GM23338 (cell line): ENCODE measurements around the gene SLC52A3. TPM values are rescaled to one million over a fixed set of nuclear protein-coding genes. Genes with fewer than 3 reads are reported as not detected.

Source experiments
- ATAC-seq: fragments of 200-7000 bp; cut with Tn5 transposase; 3 replicates; pipeline ENCODE4 v1.9.1; 2020
- DNase-seq: peaks from one replicate; pipeline ENCODE4 v3.0.0-alpha.2; 2015; ENCODE audit warnings: low spot score
- H2AFZ ChIP-seq: fragments of 200-600 bp; sonication (generic); 2 replicates; pipeline ENCODE4 v1.8.0; 2016; ENCODE audit warnings: antibody characterized with exemption, mild to moderate bottlenecking, moderate library complexity
- H3F3A ChIP-seq: fragments of 200-600 bp; sonication (generic); replicated peaks from 2 replicates; pipeline ENCODE4 v1.8.0; 2017; ENCODE audit warnings: antibody characterized with exemption, mixed run types, low read depth
- H3K27ac ChIP-seq: fragments of 200-600 bp; sonication (generic); 2 replicates; pipeline ENCODE4 v1.6.1; 2016; ENCODE audit warnings: low read depth
- H3K27me3 ChIP-seq: fragments of 200-600 bp; sonication (generic); 2 replicates; pipeline ENCODE4 v1.8.0; 2016; ENCODE audit warnings: mild to moderate bottlenecking, mixed run types, moderate library complexity; ENCODE audit not compliant: insufficient read depth
- H3K36me3 ChIP-seq: fragments of 200-600 bp; sonication (generic); 2 replicates; pipeline ENCODE4 v1.8.0; 2016; ENCODE audit warnings: mild to moderate bottlenecking; ENCODE audit not compliant: insufficient read depth
- H3K4me1 ChIP-seq: fragments of 200-600 bp; sonication (generic); 2 replicates; pipeline ENCODE4 v1.8.0; 2016; ENCODE audit warnings: mild to moderate bottlenecking, moderate library complexity; ENCODE audit not compliant: insufficient read depth
- H3K4me2 ChIP-seq: fragments of 200-600 bp; sonication (generic); 2 replicates; pipeline ENCODE4 v1.7.1; 2017; ENCODE audit warnings: mixed run types
- H3K4me3 ChIP-seq: fragments of 200-600 bp; sonication (generic); 2 replicates; pipeline ENCODE4 v1.6.1; 2016; ENCODE audit warnings: mixed run types
- H3K79me2 ChIP-seq: fragments of 200-600 bp; sonication (generic); replicated peaks from 2 replicates; pipeline ENCODE4 v1.8.0; 2017; ENCODE audit warnings: mild to moderate bottlenecking; ENCODE audit not compliant: insufficient read depth
- H3K9me2 ChIP-seq: fragments of 200-600 bp; sonication (generic); 2 replicates; pipeline ENCODE4 v1.8.0; 2017; ENCODE audit not compliant: insufficient read depth
- H4K20me1 ChIP-seq: fragments of 200-600 bp; sonication (generic); replicated peaks from 2 replicates; pipeline ENCODE4 v1.8.0; 2017; ENCODE audit warnings: mild to moderate bottlenecking; ENCODE audit not compliant: insufficient read depth
- H3K27ac Mint-ChIP-seq: 2 replicates; pipeline ENCODE4 v1.8.0; 2020; ENCODE audit warnings: inconsistent platforms, mild to moderate bottlenecking, moderate library complexity, mixed read lengths
- H3K27me3 Mint-ChIP-seq: 3 replicates; pipeline ENCODE4 v1.8.0; 2022; ENCODE audit warnings: low read depth, mild to moderate bottlenecking, moderate library complexity, mixed read lengths, inconsistent platforms; ENCODE audit not compliant: insufficient read depth, poor library complexity
- H3K36me3 Mint-ChIP-seq: 3 replicates; pipeline ENCODE4 v1.8.0; 2021; ENCODE audit warnings: low read depth, mild to moderate bottlenecking, inconsistent platforms, moderate library complexity, mixed read lengths
- H3K4me1 Mint-ChIP-seq: 3 replicates; pipeline ENCODE4 v1.8.0; 2020; ENCODE audit warnings: mild to moderate bottlenecking, inconsistent platforms, mixed read lengths
- H3K4me3 Mint-ChIP-seq: 3 replicates; pipeline ENCODE4 v1.8.0; 2021; ENCODE audit warnings: moderate library complexity, mild to moderate bottlenecking, inconsistent platforms, mixed read lengths
- H3K9me3 Mint-ChIP-seq: 3 replicates; pipeline ENCODE4 v1.8.0; 2020; ENCODE audit warnings: moderate library complexity, mild to moderate bottlenecking, inconsistent platforms, mixed read lengths
- CREB1 ChIP-seq: fragments of 250-450 bp; sonication (Bioruptor Pico); IDR thresholded peaks from 2 replicates; pipeline ENCODE4 v1.5.0; 2020; ENCODE audit warnings: low read depth, mild to moderate bottlenecking, moderate library complexity
- CTCF ChIP-seq, 2 experiments: fragments of 200-600 bp in 1 of 2; sonication (generic) in 1 of 2; conservative IDR thresholded peaks; 2 replicates each; pipeline versions ENCODE4 v1.5.1 to v1.6.1; 2016 to 2017; ENCODE audit warnings: antibody characterized with exemption in 2 of 2, low read depth in 2 of 2, mild to moderate bottlenecking in 2 of 2, moderate library complexity in 1 of 2
- ETS1 ChIP-seq: IDR thresholded peaks from 2 replicates; pipeline ENCODE4 v1.6.1; 2016; ENCODE audit warnings: antibody characterized with exemption
- EZH2 ChIP-seq: fragments of 200-600 bp; sonication (generic); IDR thresholded peaks from one replicate; pipeline ENCODE4 v1.8.0; 2017; ENCODE audit warnings: antibody characterized with exemption, mild to moderate bottlenecking, low read depth; ENCODE audit not compliant: unreplicated experiment
- EZH2phosphoT487 ChIP-seq: fragments of 200-600 bp; sonication (generic); IDR thresholded peaks from one replicate; pipeline ENCODE4 v1.8.1; 2018; ENCODE audit warnings: antibody characterized with exemption; ENCODE audit not compliant: unreplicated experiment
- JUNB ChIP-seq: IDR thresholded peaks from one replicate; pipeline ENCODE4 v1.6.1; 2016; ENCODE audit warnings: antibody characterized with exemption; ENCODE audit not compliant: unreplicated experiment
- NANOG ChIP-seq: IDR thresholded peaks from 2 replicates; pipeline ENCODE4 v1.6.1; 2016; ENCODE audit warnings: antibody characterized with exemption, borderline replicate concordance
- POLR2AphosphoS5 ChIP-seq: IDR thresholded peaks from 2 replicates; pipeline ENCODE4 v1.6.1; 2016; ENCODE audit warnings: antibody characterized with exemption, low read depth
- REST ChIP-seq: IDR thresholded peaks from one replicate; pipeline ENCODE4 v1.6.1; 2018; ENCODE audit warnings: antibody characterized with exemption; ENCODE audit not compliant: unreplicated experiment
- STAT1 ChIP-seq: IDR thresholded peaks from one replicate; pipeline ENCODE4 v1.6.1; 2016; ENCODE audit warnings: antibody characterized with exemption; ENCODE audit not compliant: unreplicated experiment
- ZNF114 ChIP-seq: fragments of 250-450 bp; sonication (Bioruptor Pico); IDR thresholded peaks from 2 replicates; pipeline ENCODE4 v1.5.0; 2020; ENCODE audit warnings: mild to moderate bottlenecking, moderate library complexity
- ZNF331 ChIP-seq: fragments of 250-450 bp; sonication (Bioruptor Pico); IDR thresholded peaks from 2 replicates; pipeline ENCODE4 v1.5.0; 2020; ENCODE audit warnings: low read depth, mild to moderate bottlenecking, moderate library complexity
- ZNF462 ChIP-seq: fragments of 250-450 bp; sonication (Bioruptor Pico); IDR thresholded peaks from 2 replicates; pipeline ENCODE4 v1.5.0; 2020; ENCODE audit warnings: mild to moderate bottlenecking, moderate library complexity
- polyA plus RNA-seq: library from polyadenylated mRNA; unstranded; fragments of >200 nt; fragmentation: Nextera tagmentation; extraction: Ambion mirVana; gene quantifications from 2 replicates; pipeline ENCODE4 v1.2.1, GENCODE V29; 2016
- total RNA-seq: library from RNA; depleted of rRNA; stranded (reverse); fragments of >200 nt; shearing (Covaris generic); gene quantifications from 2 replicates; pipeline ENCODE4 v1.2.3, GENCODE V29; 2014

The SLC52A3 gene
- total and polyA plus RNA-seq, 2 experiments from 2014 or later: 2.3 to 4.5 TPM

GRCh38 chr20:722822-723644 lies 45.3 kb downstream of the SLC52A3 start:
- Histone ChIP-seq H3K27ac (no peak overlapping the region), H3K4me3 (no peak overlapping the region), H3K9me2 (no peaks in the 10 kb centered on the region), H3K79me2 (no peaks in the 10 kb centered on the region), H3K36me3 (no peaks in the 10 kb centered on the region), H3F3A (0 out of 2 replicates have a peak, but pooled peaks cover 7% of the 10 kb centered on the region), H4K20me1 (no peaks in the 10 kb centered on the region), H2AFZ (no peak overlapping the region), H3K4me2 (no peak overlapping the region), H3K4me1 (peaks cover 6% of the 10 kb centered on the region), H3K27me3 (peaks cover 19% of the 10 kb centered on the region)
- Mint-ChIP-seq H3K27ac (no peak overlapping the region), H3K4me1 (peaks cover 12% of the 10 kb centered on the region), H3K9me3 (no peaks in the 10 kb centered on the region; the same call in 2 of the 3 replicates), H3K27me3 (peaks cover 12% of the 10 kb centered on the region), H3K4me3 (no peak overlapping the region), H3K36me3 (no peaks in the 10 kb centered on the region)
- ATAC-seq (no peak), DNase-seq (no peak)
- TF ChIP-seq ETS1: no peak
- TF ChIP-seq NANOG: no peak
- TF ChIP-seq POLR2AphosphoS5: no peak
- no peak for TF ChIP-seq ZNF462 (CRISPR knock-in tag)
- no peak for TF ChIP-seq REST
- no peak for TF ChIP-seq EZH2
- TF ChIP-seq JUNB: no peak
- TF ChIP-seq ZNF114 (CRISPR knock-in tag): no peak
- TF ChIP-seq CREB1: no peak
- TF ChIP-seq STAT1: no peak
- TF ChIP-seq CTCF (conservative IDR thresholded peaks at IDR 0.05; ENCODE audit: low read depth in 2 of 2): no peak
- TF ChIP-seq ZNF331 (CRISPR knock-in tag): no peak
- no peak for TF ChIP-seq EZH2phosphoT487
